CD14-positive monocyte (primary cell): Measurements from ENCODE around the gene ATP2A1. TPM values are rescaled to one million over a fixed set of nuclear protein-coding genes. Genes with fewer than 3 reads are reported as not detected.
"Not testable (repeated sequence)": the region's sequence is repeated elsewhere in the genome, so short reads cannot be mapped to it uniquely, and the experiment has no call there.

Source experiments
- DNase-seq, 3 donors: peaks; one replicate each; pipeline ENCODE4 v3.0.0-alpha.2; 2011 to 2022
- H2AFZ ChIP-seq: 2 replicates; pipeline ENCODE4 v1.6.0; 2012; ENCODE audit warnings: mild to moderate bottlenecking, low read depth, low read length, inconsistent platforms; ENCODE audit not compliant: insufficient read depth, poor library complexity, severe bottlenecking
- H3K27ac ChIP-seq, 2 donors: 1 replicate in 1 of 2; 2 replicates in 1 of 2; pipeline ENCODE4 v1.5.1; 2012 to 2013; ENCODE audit warnings: low read length in 2 of 2, control low read depth in 1 of 2, inconsistent platforms in 1 of 2, low read depth in 1 of 2, mild to moderate bottlenecking in 1 of 2
- H3K27me3 ChIP-seq, 2 donors: one replicate each; pipeline versions ENCODE4 v1.6.0 to v1.6.1; 2011 to 2013; ENCODE audit warnings: low read length in 2 of 2; ENCODE audit not compliant: control insufficient read depth in 2 of 2, insufficient read depth in 2 of 2
- H3K36me3 ChIP-seq, 2 donors: replicated peaks in 1 of 2; 1 replicate in 1 of 2; 2 replicates in 1 of 2; pipeline versions ENCODE4 v1.5.1 to v1.6.1; 2012 to 2013; ENCODE audit warnings: low read length in 2 of 2, control low read depth in 1 of 2, inconsistent platforms in 1 of 2, mild to moderate bottlenecking in 1 of 2; ENCODE audit not compliant: insufficient read depth in 2 of 2, control insufficient read depth in 1 of 2
- H3K4me1 ChIP-seq, 2 donors: 1 replicate in 1 of 2; 2 replicates in 1 of 2; pipeline versions ENCODE4 v1.5.1 to v1.6.1; 2012 to 2013; ENCODE audit warnings: low read length in 2 of 2, control low read depth in 1 of 2, inconsistent platforms in 1 of 2, mild to moderate bottlenecking in 1 of 2, moderate library complexity in 1 of 2; ENCODE audit not compliant: insufficient read depth in 2 of 2, control insufficient read depth in 1 of 2
- H3K4me2 ChIP-seq: replicated peaks from 2 replicates; pipeline ENCODE3; 2012; ENCODE audit warnings: low read length, moderate library complexity, mild to moderate bottlenecking; ENCODE audit not compliant: poor library complexity, severe bottlenecking; ENCODE audit errors: extremely low read depth
- H3K4me3 ChIP-seq, 3 experiments: fragments of 200-600 bp in 1 of 3; sonication (generic) in 1 of 3; replicated peaks in 1 of 3; 1 replicate in 2 of 3; 2 replicates in 1 of 3; pipeline ENCODE4 v1.5.1; 2011 to 2013; ENCODE audit warnings: low read length in 3 of 3, mild to moderate bottlenecking in 3 of 3, control low read depth in 2 of 3, low read depth in 2 of 3, inconsistent platforms in 1 of 3, moderate library complexity in 1 of 3
- H3K79me2 ChIP-seq: 2 replicates; pipeline ENCODE4 v1.6.0; 2012; ENCODE audit warnings: mild to moderate bottlenecking, control low read depth, inconsistent platforms, low read length, moderate library complexity; ENCODE audit not compliant: insufficient read depth
- H3K9ac ChIP-seq: 2 replicates; pipeline ENCODE4 v1.6.0; 2017; ENCODE audit warnings: low read length, mild to moderate bottlenecking; ENCODE audit not compliant: insufficient read depth, poor library complexity, severe bottlenecking
- H3K9me3 ChIP-seq, 2 donors: replicated peaks in 1 of 2; 1 replicate in 1 of 2; 2 replicates in 1 of 2; pipeline versions ENCODE4 v1.5.1 to v1.6.1; 2012 to 2013; ENCODE audit warnings: low read length in 2 of 2, control low read depth in 1 of 2; ENCODE audit not compliant: control insufficient read depth in 1 of 2, insufficient read depth in 1 of 2
- H4K20me1 ChIP-seq: 2 replicates; pipeline ENCODE4 v1.6.0; 2012; ENCODE audit warnings: mild to moderate bottlenecking, low read length, control low read depth, moderate library complexity; ENCODE audit not compliant: insufficient read depth
- H3K27ac Mint-ChIP-seq, 7 donors: one replicate each; pipeline ENCODE4 v1.8.0; 2020; ENCODE audit warnings: mild to moderate bottlenecking in 7 of 7, mixed read lengths in 7 of 7, moderate library complexity in 6 of 7, inconsistent platforms in 2 of 7
- H3K27me3 Mint-ChIP-seq, 3 donors: one replicate each; pipeline ENCODE4 v1.8.0; 2021 to 2022; ENCODE audit warnings: low read depth in 3 of 3, mild to moderate bottlenecking in 3 of 3, mixed read lengths in 3 of 3, moderate library complexity in 3 of 3, inconsistent platforms in 1 of 3
- H3K36me3 Mint-ChIP-seq, 2 donors: one replicate each; pipeline ENCODE4 v1.8.0; 2020; ENCODE audit warnings: mixed read lengths in 2 of 2, inconsistent platforms in 1 of 2, mild to moderate bottlenecking in 1 of 2
- H3K4me1 Mint-ChIP-seq: one replicate; pipeline ENCODE4 v1.8.0; 2020; ENCODE audit warnings: mild to moderate bottlenecking, mixed read lengths
- H3K4me3 Mint-ChIP-seq, 2 donors: one replicate each; pipeline ENCODE4 v1.8.0; 2020; ENCODE audit warnings: mild to moderate bottlenecking in 2 of 2, mixed read lengths in 2 of 2, moderate library complexity in 1 of 2
- H3K9me3 Mint-ChIP-seq, 7 donors: one replicate each; pipeline ENCODE4 v1.8.0; 2020 to 2022; ENCODE audit warnings: mixed read lengths in 7 of 7, mild to moderate bottlenecking in 6 of 7, moderate library complexity in 6 of 7, inconsistent platforms in 2 of 7
- WGBS: methylation state at CpG from one replicate; pipeline ENCODE4 v1.1.5; 2013; ENCODE audit warnings: missing lambda C conversion rate; ENCODE audit not compliant: insufficient coverage; 5-methylcytosine and 5-hydroxymethylcytosine counted together
- intact Hi-C, 2 donors: fragments of 100-400 bp; cut with micrococcal nuclease; formaldehyde crosslinking; loops; one replicate each; pipeline versions ENCODE4 v1.15.0 to v1.15.1; 2023
- polyA plus RNA-seq, 3 donors: library from polyadenylated mRNA; depleted of rRNA in 1 of 3; unstranded in 2 of 3; stranded (reverse) in 1 of 3; fragments of 300-500 nt in 2 of 3; fragments of >200 nt in 1 of 3; fragmentation: Illumina TruSeq in 2 of 3; gene quantifications; 1 replicate in 2 of 3; 2 replicates in 1 of 3; pipeline ENCODE4 v1.2.3, GENCODE V29; 2012 to 2021
- TF ChIP-seq, protein P1 (sequence below): fragments of 200-600 bp; IDR thresholded peaks from one replicate; pipeline ENCODE4 v1.8.0; 2022; ENCODE audit warnings: antibody characterized with exemption, mild to moderate bottlenecking

ATP2A1 gene
- polyA plus RNA-seq, 3 donors: 0.57 TPM; not detected in 2

GRCh38 chr16:28924762-28925385 lies 46.6 kb downstream of the ATP2A1 start, which contains the start of gene RABEP2:
Gene RABEP2 (minus strand): TSS chr16:28925238. CDS start chr16:28925163, 75 bp downstream.
- under 1% methylated on average over 55 of the region's 66 CpGs for WGBS
- H4K20me1 ChIP-seq: peaks cover 10% of the 10 kb centered on the region
- H3K9me3 ChIP-seq: no peaks in the 10 kb centered on the region
- no peaks in the 10 kb centered on the region for H3K27me3 ChIP-seq
- H3K36me3 ChIP-seq: peaks cover 1 to 7% of the 10 kb centered on the region in 2 donors
- peak within 1 kb of the TSS; percentile 91 to 97 (median 94) for H3K27ac Mint-ChIP-seq
- no peaks in the 10 kb centered on the region for H3K9me3 Mint-ChIP-seq
- peak within 1 kb of the TSS; percentile 95 for H3K4me2 ChIP-seq
- peak; percentile 81 to 86 (median 84) for DNase-seq
- peaks cover 18% of the 10 kb centered on the region for H3K4me1 Mint-ChIP-seq
- H3K4me3 Mint-ChIP-seq: peak within 1 kb of the TSS; percentile 94 to 97
- H3K27ac ChIP-seq: peak within 1 kb of the TSS; percentile 90 to 95
- peak within 1 kb of the TSS; percentile 98 for H3K9ac ChIP-seq
- H3K79me2 ChIP-seq: peaks cover 8% of the 10 kb centered on the region
- intact Hi-C loops: loop anchor here in 1 of 2 donors (10.0 kb wide), 2 partner anchors 80 to 370 kb away; partner anchors contain the start of genes SGF29 and TUFM
- H3K36me3 Mint-ChIP-seq: peaks cover 8 to 22% of the 10 kb centered on the region in 2 donors
- peak within 1 kb of the TSS; percentile 98 for H2AFZ ChIP-seq
- H3K27me3 Mint-ChIP-seq: peaks cover 0 to 7% (median 0%) of the 10 kb centered on the region in 3 donors
- H3K4me3 ChIP-seq: peak within 1 kb of the TSS; percentile 70 to 96 (median 79)
- TF ChIP-seq, protein P1, sequence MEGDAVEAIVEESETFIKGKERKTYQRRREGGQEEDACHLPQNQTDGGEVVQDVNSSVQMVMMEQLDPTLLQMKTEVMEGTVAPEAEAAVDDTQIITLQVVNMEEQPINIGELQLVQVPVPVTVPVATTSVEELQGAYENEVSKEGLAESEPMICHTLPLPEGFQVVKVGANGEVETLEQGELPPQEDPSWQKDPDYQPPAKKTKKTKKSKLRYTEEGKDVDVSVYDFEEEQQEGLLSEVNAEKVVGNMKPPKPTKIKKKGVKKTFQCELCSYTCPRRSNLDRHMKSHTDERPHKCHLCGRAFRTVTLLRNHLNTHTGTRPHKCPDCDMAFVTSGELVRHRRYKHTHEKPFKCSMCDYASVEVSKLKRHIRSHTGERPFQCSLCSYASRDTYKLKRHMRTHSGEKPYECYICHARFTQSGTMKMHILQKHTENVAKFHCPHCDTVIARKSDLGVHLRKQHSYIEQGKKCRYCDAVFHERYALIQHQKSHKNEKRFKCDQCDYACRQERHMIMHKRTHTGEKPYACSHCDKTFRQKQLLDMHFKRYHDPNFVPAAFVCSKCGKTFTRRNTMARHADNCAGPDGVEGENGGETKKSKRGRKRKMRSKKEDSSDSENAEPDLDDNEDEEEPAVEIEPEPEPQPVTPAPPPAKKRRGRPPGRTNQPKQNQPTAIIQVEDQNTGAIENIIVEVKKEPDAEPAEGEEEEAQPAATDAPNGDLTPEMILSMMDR: no peak
- H3K4me1 ChIP-seq: peaks cover 11 to 17% of the 10 kb centered on the region in 2 donors

- H3K4me3 ChIP-seq: peak overlapping the region; percentile 70 to 96 (median 79)
- H4K20me1 ChIP-seq: peaks cover 10% of the 10 kb centered on the region
- H3K9ac ChIP-seq: peak overlapping the region; percentile 98
- H3K79me2 ChIP-seq: peaks cover 8% of the 10 kb centered on the region
- peaks cover 0 to 6% of the 10 kb centered on the region in 2 donors for H3K36me3 ChIP-seq
- WGBS: 0% methylated on average over 36 of the region's 48 CpGs
- H3K27me3 Mint-ChIP-seq: peaks cover 0 to 7% (median 0%) of the 10 kb centered on the region in 3 donors
- H3K27ac Mint-ChIP-seq: peak overlapping the region; percentile 91 to 97 (median 94)
- peaks cover 7 to 19% of the 10 kb centered on the region in 2 donors for H3K36me3 Mint-ChIP-seq
- peak; percentile 38 to 69 (median 63) for DNase-seq
- peak overlapping the region; percentile 95 for H3K4me2 ChIP-seq
- peaks cover 14 to 20% of the 10 kb centered on the region in 2 donors for H3K4me1 ChIP-seq
- H2AFZ ChIP-seq: peak overlapping the region; percentile 98
- no peaks in the 10 kb centered on the region for H3K9me3 Mint-ChIP-seq
- peaks cover 20% of the 10 kb centered on the region for H3K4me1 Mint-ChIP-seq
- H3K4me3 Mint-ChIP-seq: peak overlapping the region; percentile 94 to 97
- peak overlapping the region; percentile 90 to 95 for H3K27ac ChIP-seq
- H3K27me3 ChIP-seq: no peaks in the 10 kb centered on the region
- TF ChIP-seq, protein P1: no peak
- no peaks in the 10 kb centered on the region for H3K9me3 ChIP-seq
- intact Hi-C loops: loop anchor here in 1 of 2 donors (10.0 kb wide), 2 partner anchors 81 to 371 kb away; partner anchors contain the start of genes SGF29 and TUFM
Measured at GRCh38 chr16:28925386-28926228, 47.3 kb downstream of the ATP2A1 start.

GRCh38 chr16:28926284-28926683 lies 48.0 kb downstream of the ATP2A1 start:
- H3K27me3 ChIP-seq, H3K9me3 ChIP-seq, H3K27me3 Mint-ChIP-seq, H3K79me2 ChIP-seq, H3K9me3 Mint-ChIP-seq, H3K36me3 ChIP-seq, DNase-seq: not testable (repeated sequence)
- intact Hi-C loops: loop anchor here in 1 of 2 donors (10.0 kb wide), 2 partner anchors 81 to 371 kb away; partner anchors contain the start of genes SGF29 and TUFM
- Histone ChIP-seq H3K4me1 (peaks cover 20 to 25% of the 10 kb centered on the region in 2 donors), H3K4me2 (peak overlapping the region; percentile 95), H4K20me1 (peaks cover 10% of the 10 kb centered on the region), H3K27ac (peak overlapping the region in 1 of 2 donors; percentile 95), H3K9ac (peak overlapping the region; percentile 98), H3K4me3 (peak overlapping the region in 2 of 3 experiments; percentile 70 to 96), H2AFZ (peak overlapping the region; percentile 98)
- Mint-ChIP-seq H3K4me1 (peaks cover 25% of the 10 kb centered on the region), H3K27ac (peak overlapping the region in 6 of 7 donors; percentile 91 to 96 (median 93)), H3K36me3 (peaks cover 4 to 12% of the 10 kb centered on the region in 2 donors), H3K4me3 (peak overlapping the region; percentile 94 to 97)
- no CpG with 5 or more reads among the region's 2 CpGs for WGBS
